Upper lobe of right lung (tissue), 1 donor: Measurements from ENCODE around the gene SHC1. TPM values are rescaled to one million over a fixed set of nuclear protein-coding genes. Genes with fewer than 3 reads are reported as not detected.
A peak's percentile ranks its signal among the peaks of the same experiment; 100 is the strongest.

Experiments used
- ATAC-seq: fragments of 200-7000 bp; cut with Tn5 transposase; one replicate; pipeline ENCODE4 v1.9.1; 2020; ENCODE audit warnings: mild to moderate bottlenecking, moderate library complexity
- DNase-seq: peaks from one replicate; pipeline ENCODE4 v3.0.0-alpha.2; 2020
- H3K27ac ChIP-seq: fragments of 200-600 bp; one replicate; pipeline ENCODE4 v1.8.0; 2022
- H3K27me3 ChIP-seq: fragments of 200-600 bp; one replicate; pipeline ENCODE4 v1.8.0; 2022; ENCODE audit warnings: mild to moderate bottlenecking
- H3K36me3 ChIP-seq: fragments of 200-600 bp; one replicate; pipeline ENCODE4 v1.8.0; 2022
- H3K4me1 ChIP-seq: fragments of 200-600 bp; one replicate; pipeline ENCODE4 v1.8.0; 2022
- H3K4me3 ChIP-seq: fragments of 200-600 bp; one replicate; pipeline ENCODE4 v1.8.0; 2022; ENCODE audit warnings: mild to moderate bottlenecking
- H3K9me3 ChIP-seq: fragments of 200-600 bp; one replicate; pipeline ENCODE4 v1.8.0; 2022
- CTCF ChIP-seq: fragments of 200-600 bp; IDR thresholded peaks from one replicate; pipeline ENCODE4 v1.8.0; 2022; ENCODE audit warnings: antibody characterized with exemption
- intact Hi-C: fragments of 100-400 bp; cut with DNase I; formaldehyde crosslinking; loops from one replicate; pipeline ENCODE4 v1.11.0; 2022
- microRNA-seq: library from miRNA; unstranded; fragments of <30 nt; microRNA quantifications from one replicate; pipeline ENCODE4 v1.2.0, GENCODE V29; 2020; ENCODE audit warnings: borderline microRNAs expressed
- total RNA-seq: library from RNA; stranded (reverse); fragmentation: NEBNext Ultra II Directional; extraction: Animal tissue kit (Norgen Biotek cat#: 25700); gene quantifications from one replicate; pipeline ENCODE4 v1.2.1, GENCODE V29; 2021
- donor health status: DM: no; HTN: yes; CAD: no; lungs with severe emphysema.

SHC1 gene
- total RNA-seq, 1 donor from 2014 or later = 120 TPM

GRCh38 chr1:154913273-154913672, 57.3 kb downstream of the SHC1 start:
- Histone ChIP-seq H3K27ac (no peak overlapping the region), H3K27me3 (no peaks in the 10 kb centered on the region), H3K36me3 (no peaks in the 10 kb centered on the region), H3K4me1 (no peaks in the 10 kb centered on the region), H3K4me3 (no peak overlapping the region), H3K9me3 (no peaks in the 10 kb centered on the region)
- no peak for ATAC-seq
- intact Hi-C loops = no loop called here
- TF ChIP-seq CTCF = no peak
- DNase-seq = no peak

GRCh38 chr1:154912755-154913154, 57.8 kb downstream of the SHC1 start:
- no peak overlapping the region for H3K4me3 ChIP-seq
- H3K36me3 ChIP-seq = no peaks in the 10 kb centered on the region
- ATAC-seq = no peak
- no peaks in the 10 kb centered on the region for H3K9me3 ChIP-seq
- intact Hi-C loops = no loop called here
- no peak for TF ChIP-seq CTCF
- H3K4me1 ChIP-seq = no peaks in the 10 kb centered on the region
- no peak overlapping the region for H3K27ac ChIP-seq
- DNase-seq = peak; percentile 12
- H3K27me3 ChIP-seq = no peaks in the 10 kb centered on the region

Small RNA genes lying within 50 kb of the gene (microRNA-seq; reads per million reads assigned to microRNA genes)
- not detected for gene MIR4258

Other genes with a start within 250 kb of the SHC1 start
- 7.6 TPM for gene KCNN3, start 100.5 kb downstream of the SHC1 start, total RNA-seq
- gene PMVK, start 34.0 kb downstream of the SHC1 start, total RNA-seq = 38.4 TPM
- gene PBXIP1, start 14.6 kb downstream of the SHC1 start, total RNA-seq = 75.7 TPM
- 27.0 TPM for gene PYGO2, start 9.0 kb downstream of the SHC1 start, total RNA-seq
- 27.0 TPM for gene CKS1B, start 3.9 kb upstream of the SHC1 start, total RNA-seq
- 29.0 TPM for gene FLAD1, start 12.6 kb upstream of the SHC1 start, total RNA-seq
- gene LENEP, start 22.8 kb upstream of the SHC1 start, total RNA-seq = not detected
- gene ZBTB7B, start 32.1 kb upstream of the SHC1 start, total RNA-seq = 80.4 TPM
- gene DCST2, start 63.0 kb upstream of the SHC1 start, total RNA-seq = 1.5 TPM
- not detected for gene DCST1, start 63.1 kb upstream of the SHC1 start, total RNA-seq
- gene ADAM15, start 80.6 kb upstream of the SHC1 start, total RNA-seq = 163 TPM
- gene EFNA4, start 93.0 kb upstream of the SHC1 start, total RNA-seq = 5.3 TPM
- 1.0 TPM for gene EFNA3, start 108.1 kb upstream of the SHC1 start, total RNA-seq
- gene EFNA1, start 157.1 kb upstream of the SHC1 start, total RNA-seq = 178 TPM
- gene SLC50A1, start 165.1 kb upstream of the SHC1 start, total RNA-seq = 44.7 TPM
- gene DPM3, start 169.8 kb upstream of the SHC1 start, total RNA-seq = 71.1 TPM
- gene KRTCAP2, start 202.6 kb upstream of the SHC1 start, total RNA-seq = 130 TPM
- gene TRIM46, start 203.1 kb upstream of the SHC1 start, total RNA-seq = 0.43 TPM
- 24.9 TPM for gene THBS3, start 237.2 kb upstream of the SHC1 start, total RNA-seq
- gene MTX1, start 237.9 kb upstream of the SHC1 start, total RNA-seq = 28.4 TPM